AG04450 (cell line): ENCODE measurements around the gene CCT6B. TPM values are rescaled to one million over a fixed set of nuclear protein-coding genes. Genes with fewer than 3 reads are reported as not detected.

ENCODE experiments used
- CTCF ChIA-PET: fragments of 300-600, 350-600 bp; formaldehyde crosslinking; extraction: SDS; loops from one replicate; lab custom pipeline; 2022; ENCODE audit warnings: antibody characterized with exemption, inconsistent platforms; lab: Charles Lee
- POLR2A ChIA-PET: fragments of 350-600 bp; formaldehyde crosslinking; extraction: SDS; loops from one replicate; lab custom pipeline; 2021; ENCODE audit warnings: antibody characterized with exemption, inconsistent platforms; lab: Yijun Ruan, JAX
- DNase-seq: peaks from one replicate; pipeline ENCODE4 v3.0.0-alpha.2; 2011; ENCODE audit warnings: low read depth, low spot score
- H3K27ac ChIP-seq: one replicate; pipeline ENCODE4 v1.5.1; 2012; ENCODE audit warnings: low read depth, low read length, control low read depth
- H3K27me3 ChIP-seq: one replicate; pipeline ENCODE4 v1.6.0; 2012; ENCODE audit warnings: low read length; ENCODE audit not compliant: control insufficient read depth, insufficient read depth
- H3K4me3 ChIP-seq: 2 replicates; pipeline ENCODE4 v1.5.1; 2011; ENCODE audit warnings: mild to moderate bottlenecking, low read depth, low read length, control low read depth
- H3K9me3 ChIP-seq: 2 replicates; pipeline ENCODE4 v1.5.1; 2012; ENCODE audit warnings: low read length; ENCODE audit not compliant: control insufficient read depth, insufficient read depth
- polyA plus RNA-seq: library from polyadenylated mRNA; depleted of rRNA; stranded (reverse); fragments of >200 nt; gene quantifications from 2 replicates; pipeline ENCODE4 v1.2.3, GENCODE V29; 2011
- TF ChIP-seq, protein P1 (sequence below): IDR thresholded peaks from 2 replicates; pipeline ENCODE4 v1.5.1; 2011; ENCODE audit warnings: low read depth, low read length, control low read depth, inconsistent platforms

CCT6B gene
- polyA plus RNA-seq, 1 experiment: 2.3 TPM

DNA sequence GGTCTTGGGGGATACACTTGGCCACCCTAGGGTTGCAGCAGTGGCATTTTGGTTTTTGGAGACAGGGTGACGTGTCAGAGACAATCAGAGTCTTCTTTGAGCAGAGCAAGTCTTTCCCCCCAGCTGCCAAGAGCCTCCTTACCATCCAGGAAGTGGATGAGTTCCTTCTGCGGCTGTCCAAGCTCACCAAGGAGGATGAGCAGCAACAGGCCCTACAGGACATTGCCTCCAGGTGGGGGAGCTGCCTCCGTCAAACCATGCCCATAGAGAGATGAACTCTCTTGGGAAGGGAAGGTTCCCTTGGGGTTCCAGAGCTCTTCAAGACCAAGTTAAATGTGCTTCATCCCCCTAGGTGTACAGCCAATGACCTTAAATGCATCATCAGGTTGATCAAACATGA lies 30.3 kb upstream of the CCT6B start:
- Histone ChIP-seq H3K4me3 (no peak overlapping the region), H3K9me3 (no peaks in the 10 kb centered on the region), H3K27ac (no peak overlapping the region), H3K27me3 (no peaks in the 10 kb centered on the region)
- TF ChIP-seq, protein P1, sequence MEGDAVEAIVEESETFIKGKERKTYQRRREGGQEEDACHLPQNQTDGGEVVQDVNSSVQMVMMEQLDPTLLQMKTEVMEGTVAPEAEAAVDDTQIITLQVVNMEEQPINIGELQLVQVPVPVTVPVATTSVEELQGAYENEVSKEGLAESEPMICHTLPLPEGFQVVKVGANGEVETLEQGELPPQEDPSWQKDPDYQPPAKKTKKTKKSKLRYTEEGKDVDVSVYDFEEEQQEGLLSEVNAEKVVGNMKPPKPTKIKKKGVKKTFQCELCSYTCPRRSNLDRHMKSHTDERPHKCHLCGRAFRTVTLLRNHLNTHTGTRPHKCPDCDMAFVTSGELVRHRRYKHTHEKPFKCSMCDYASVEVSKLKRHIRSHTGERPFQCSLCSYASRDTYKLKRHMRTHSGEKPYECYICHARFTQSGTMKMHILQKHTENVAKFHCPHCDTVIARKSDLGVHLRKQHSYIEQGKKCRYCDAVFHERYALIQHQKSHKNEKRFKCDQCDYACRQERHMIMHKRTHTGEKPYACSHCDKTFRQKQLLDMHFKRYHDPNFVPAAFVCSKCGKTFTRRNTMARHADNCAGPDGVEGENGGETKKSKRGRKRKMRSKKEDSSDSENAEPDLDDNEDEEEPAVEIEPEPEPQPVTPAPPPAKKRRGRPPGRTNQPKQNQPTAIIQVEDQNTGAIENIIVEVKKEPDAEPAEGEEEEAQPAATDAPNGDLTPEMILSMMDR: no peak
- DNase-seq: no peak
- ChIA-PET CTCF (interaction anchor here (0.6 to 1.5 kb wide), 3 partner anchors 9 to 129 kb away, joined by 3 to 5 read pairs (median 4); no protein-coding TSS in a partner anchor), POLR2A (interaction anchor here (1.4 kb wide), 1 partner anchor 11 kb away, joined by 11 read pairs; the partner anchor contains the start of gene LIG3)

DNA sequence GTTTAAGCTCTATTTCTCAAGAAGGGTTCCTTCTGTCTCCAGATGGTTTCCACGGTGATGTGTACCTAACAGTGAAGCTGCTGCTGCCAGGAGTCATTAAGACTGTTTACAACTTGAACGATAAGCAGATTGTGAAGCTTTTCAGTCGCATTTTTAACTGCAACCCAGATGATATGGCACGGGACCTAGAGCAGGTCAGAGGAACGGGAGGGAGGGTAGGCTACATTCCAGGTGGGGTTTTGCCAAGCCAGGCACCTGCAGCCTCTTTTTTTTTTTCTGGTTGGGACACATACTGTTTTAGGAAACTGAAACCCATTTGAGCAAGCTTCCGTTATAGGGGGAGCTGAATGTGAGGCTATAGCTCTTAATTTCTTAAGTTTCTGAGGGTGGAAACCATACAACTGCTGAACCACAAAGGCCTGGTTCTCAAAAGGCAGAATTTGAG lies 29.7 kb upstream of the CCT6B start:
- POLR2A ChIA-PET: interaction anchor here (1.4 kb wide), 1 partner anchor 10 kb away, joined by 11 read pairs; the partner anchor contains the start of gene LIG3
- no peak for DNase-seq
- CTCF ChIA-PET: interaction anchor here (1.5 kb wide), 2 partner anchors 99 to 129 kb away, joined by 4 to 5 read pairs; no protein-coding TSS in a partner anchor
- TF ChIP-seq, protein P1: no peak
- H3K9me3 ChIP-seq: no peaks in the 10 kb centered on the region
- H3K4me3 ChIP-seq: no peak overlapping the region
- H3K27ac ChIP-seq: no peak overlapping the region
- no peaks in the 10 kb centered on the region for H3K27me3 ChIP-seq

DNA sequence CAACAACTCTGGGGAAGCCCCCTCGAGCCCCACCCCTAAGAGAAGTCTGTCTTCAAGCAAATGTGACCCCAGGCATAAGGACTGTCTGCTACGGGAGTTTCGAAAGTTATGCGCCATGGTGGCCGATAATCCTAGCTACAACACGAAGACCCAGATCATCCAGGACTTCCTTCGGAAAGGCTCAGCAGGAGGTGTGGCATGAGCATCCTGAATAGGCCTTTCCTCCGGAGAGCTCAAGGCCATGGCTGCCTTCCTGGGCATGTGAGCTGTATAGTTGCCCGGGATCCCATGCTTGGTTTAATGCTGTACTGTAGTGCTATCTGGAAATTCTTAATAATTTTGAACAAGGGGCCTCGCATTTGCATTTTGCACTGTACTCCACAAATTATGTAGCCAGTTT lies 28.2 kb upstream of the CCT6B start:
- TF ChIP-seq, protein P1: no peak
- no peak overlapping the region for H3K27ac ChIP-seq
- H3K4me3 ChIP-seq: no peak overlapping the region
- ChIA-PET POLR2A (no interaction called here), CTCF (no interaction called here)
- no peaks in the 10 kb centered on the region for H3K9me3 ChIP-seq
- no peaks in the 10 kb centered on the region for H3K27me3 ChIP-seq
- DNase-seq: no peak

DNA sequence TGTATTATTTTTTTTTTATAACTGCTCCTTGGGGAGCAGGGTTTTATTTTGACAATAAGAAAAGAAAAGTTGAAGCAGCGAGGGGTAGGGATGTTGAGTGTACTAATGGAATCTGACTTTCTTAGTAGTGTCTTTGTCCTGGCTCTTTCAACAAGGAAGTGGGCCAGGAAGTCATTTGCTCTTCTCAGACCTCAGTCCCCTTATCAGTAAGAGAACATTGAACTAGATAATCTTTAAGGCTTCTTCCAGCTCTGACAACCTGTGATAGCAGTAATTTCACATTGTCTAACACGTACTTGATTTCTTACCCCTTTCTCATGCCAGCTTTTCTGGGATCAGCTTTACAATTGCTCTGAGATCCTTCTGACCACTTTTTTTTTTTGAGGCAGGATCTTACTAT lies 27.4 kb upstream of the CCT6B start:
- Histone ChIP-seq H3K9me3 (no peaks in the 10 kb centered on the region), H3K4me3 (no peak overlapping the region), H3K27me3 (no peaks in the 10 kb centered on the region), H3K27ac (no peak overlapping the region)
- CTCF ChIA-PET: interaction anchor here (0.5 kb wide), 1 partner anchor 773 kb away, joined by 3 read pairs; no protein-coding TSS in a partner anchor
- no peak for DNase-seq
- POLR2A ChIA-PET: no interaction called here
- TF ChIP-seq, protein P1: no peak

DNA sequence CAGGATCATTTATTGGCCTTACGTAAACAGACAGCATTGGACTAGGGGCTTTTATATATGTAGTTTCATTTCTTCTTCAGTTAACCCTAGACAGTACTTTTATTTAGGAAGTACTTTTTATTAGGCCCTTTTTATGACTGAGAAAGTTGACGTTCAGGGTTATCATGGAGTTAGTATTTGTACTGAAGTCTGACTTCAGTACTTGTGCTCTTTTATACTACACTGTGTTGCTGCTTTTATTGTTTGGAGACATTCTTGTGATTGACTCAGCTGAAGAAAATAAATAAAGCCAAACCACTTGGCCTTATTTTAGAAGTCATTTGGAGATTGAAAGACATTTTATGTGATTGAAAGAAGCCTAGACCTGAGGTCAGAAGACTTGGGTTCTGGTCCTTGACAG lies 26.0 kb upstream of the CCT6B start:
- no peak for DNase-seq
- POLR2A ChIA-PET: no interaction called here
- Histone ChIP-seq H3K9me3 (no peaks in the 10 kb centered on the region), H3K27ac (no peak overlapping the region), H3K4me3 (no peak overlapping the region), H3K27me3 (no peaks in the 10 kb centered on the region)
- CTCF ChIA-PET: no interaction called here
- TF ChIP-seq, protein P1: no peak
